ENCODE results near the gene HSPA1L.

GRCh38 chr6:31805939-31806469 is 9.1 kb downstream of the HSPA1L start:
- TF ChIP-seq CTCF (conservative IDR thresholded peaks at IDR 0.05 in 1 of 2, IDR thresholded peaks at IDR 0.05 in 1 of 2; ENCODE audit: low read depth in 1 of 2, low read length in 2 of 2) (no peak), EZH2 (IDR thresholded peaks at IDR 0.05; ENCODE audit: low read length, missing control alignments) (no peak)
